Astrocyte (in vitro differentiated cells and primary cell): ENCODE results near the gene KRT84. TPM values are rescaled to one million over a fixed set of nuclear protein-coding genes. Genes with fewer than 3 reads are reported as not detected.

Experiments
- DNase-seq: peaks from one replicate; pipeline ENCODE4 v3.0.0-alpha.2; 2010; ENCODE audit warnings: low read depth
- FAIRE-seq: peaks from 2 replicates; lab custom pipeline; 2011; peaks lifted over from hg19 to GRCh38; lab: Jason Lieb, UNC
- H2AFZ ChIP-seq: 2 replicates; pipeline ENCODE4 v1.6.0; 2012; ENCODE audit warnings: low read depth, low read length, inconsistent platforms
- H3K27ac ChIP-seq: 2 replicates; pipeline ENCODE4 v1.5.1; 2011; ENCODE audit warnings: low read depth, low read length, inconsistent platforms
- H3K27me3 ChIP-seq: 2 replicates; pipeline ENCODE4 v1.6.0; 2011; ENCODE audit warnings: low read length, inconsistent platforms; ENCODE audit not compliant: insufficient read depth
- H3K36me3 ChIP-seq: 2 replicates; pipeline ENCODE4 v1.5.1; 2011; ENCODE audit warnings: low read length, inconsistent platforms; ENCODE audit not compliant: insufficient read depth
- H3K4me1 ChIP-seq: 2 replicates; pipeline ENCODE4 v1.5.1; 2011; ENCODE audit warnings: low read length, inconsistent platforms; ENCODE audit not compliant: insufficient read depth
- H3K4me2 ChIP-seq: 2 replicates; pipeline ENCODE4 v1.6.0; 2012; ENCODE audit warnings: low read length, inconsistent platforms
- H3K4me3 ChIP-seq: 2 replicates; pipeline ENCODE4 v1.5.1; 2011; ENCODE audit warnings: low read depth, mild to moderate bottlenecking, low read length, inconsistent platforms; ENCODE audit not compliant: insufficient read depth
- H3K79me2 ChIP-seq: 2 replicates; pipeline ENCODE4 v1.6.0; 2012; ENCODE audit warnings: mild to moderate bottlenecking, low read length, inconsistent platforms; ENCODE audit not compliant: insufficient read depth
- H3K9ac ChIP-seq: 2 replicates; pipeline ENCODE4 v1.6.0; 2012; ENCODE audit warnings: mild to moderate bottlenecking, low read length, inconsistent platforms
- H3K9me3 ChIP-seq: 2 replicates; pipeline ENCODE4 v1.5.1; 2012; ENCODE audit warnings: low read depth, mild to moderate bottlenecking, low read length, inconsistent platforms; ENCODE audit not compliant: insufficient read depth
- H4K20me1 ChIP-seq: 2 replicates; pipeline ENCODE4 v1.6.0; 2012; ENCODE audit warnings: low read length, inconsistent platforms; ENCODE audit not compliant: insufficient read depth
- H3K27ac Mint-ChIP-seq: one replicate; pipeline ENCODE4 v1.8.0; 2021; ENCODE audit warnings: mild to moderate bottlenecking, mixed read lengths; ENCODE audit not compliant: unreplicated experiment
- H3K27me3 Mint-ChIP-seq: one replicate; pipeline ENCODE4 v1.8.0; 2021; ENCODE audit warnings: low read depth, mixed read lengths; ENCODE audit not compliant: unreplicated experiment
- H3K36me3 Mint-ChIP-seq: one replicate; pipeline ENCODE4 v1.8.0; 2021; ENCODE audit warnings: low read depth, mixed read lengths; ENCODE audit not compliant: unreplicated experiment
- H3K4me1 Mint-ChIP-seq: one replicate; pipeline ENCODE4 v1.8.0; 2021; ENCODE audit warnings: low read depth, mixed read lengths; ENCODE audit not compliant: unreplicated experiment
- H3K4me3 Mint-ChIP-seq: one replicate; pipeline ENCODE4 v1.8.0; 2021; ENCODE audit warnings: mild to moderate bottlenecking, moderate library complexity, mixed read lengths; ENCODE audit not compliant: unreplicated experiment
- H3K9me3 Mint-ChIP-seq: one replicate; pipeline ENCODE4 v1.8.0; 2021; ENCODE audit warnings: mild to moderate bottlenecking, mixed read lengths; ENCODE audit not compliant: unreplicated experiment
- EZH2 ChIP-seq: IDR thresholded peaks from 2 replicates; pipeline ENCODE4 v1.6.1; 2012; ENCODE audit warnings: mild to moderate bottlenecking, low read length, inconsistent platforms; ENCODE audit not compliant: insufficient read depth
- total RNA-seq: library from RNA; stranded (reverse); gene quantifications from 2 replicates; pipeline ENCODE4 v1.2.1, GENCODE V29; 2021
- TF ChIP-seq, protein P1 (sequence below): IDR thresholded peaks from 2 replicates; pipeline ENCODE4 v1.5.1; 2011; ENCODE audit warnings: low read depth, mild to moderate bottlenecking, inconsistent platforms, low read length, moderate library complexity; ENCODE audit not compliant: insufficient read depth

The KRT84 gene
- total RNA-seq, 1 donor from 2014 or later, result not detected

GRCh38 chr12:52398176-52398575 is 12.7 kb upstream of the KRT84 start:
- H3K36me3 Mint-ChIP-seq, result no peaks in the 10 kb centered on the region
- DNase-seq (no peak), FAIRE-seq (no peak)
- Histone ChIP-seq H2AFZ (no peak overlapping the region), H3K9ac (no peak overlapping the region), H3K27me3 (peaks cover 17% of the 10 kb centered on the region), H3K4me3 (no peak overlapping the region), H3K36me3 (no peaks in the 10 kb centered on the region), H3K9me3 (no peaks in the 10 kb centered on the region), H3K27ac (no peak overlapping the region), H3K4me1 (no peaks in the 10 kb centered on the region), H4K20me1 (no peaks in the 10 kb centered on the region), H3K79me2 (no peaks in the 10 kb centered on the region), H3K4me2 (no peak overlapping the region)
- TF ChIP-seq, protein P1, sequence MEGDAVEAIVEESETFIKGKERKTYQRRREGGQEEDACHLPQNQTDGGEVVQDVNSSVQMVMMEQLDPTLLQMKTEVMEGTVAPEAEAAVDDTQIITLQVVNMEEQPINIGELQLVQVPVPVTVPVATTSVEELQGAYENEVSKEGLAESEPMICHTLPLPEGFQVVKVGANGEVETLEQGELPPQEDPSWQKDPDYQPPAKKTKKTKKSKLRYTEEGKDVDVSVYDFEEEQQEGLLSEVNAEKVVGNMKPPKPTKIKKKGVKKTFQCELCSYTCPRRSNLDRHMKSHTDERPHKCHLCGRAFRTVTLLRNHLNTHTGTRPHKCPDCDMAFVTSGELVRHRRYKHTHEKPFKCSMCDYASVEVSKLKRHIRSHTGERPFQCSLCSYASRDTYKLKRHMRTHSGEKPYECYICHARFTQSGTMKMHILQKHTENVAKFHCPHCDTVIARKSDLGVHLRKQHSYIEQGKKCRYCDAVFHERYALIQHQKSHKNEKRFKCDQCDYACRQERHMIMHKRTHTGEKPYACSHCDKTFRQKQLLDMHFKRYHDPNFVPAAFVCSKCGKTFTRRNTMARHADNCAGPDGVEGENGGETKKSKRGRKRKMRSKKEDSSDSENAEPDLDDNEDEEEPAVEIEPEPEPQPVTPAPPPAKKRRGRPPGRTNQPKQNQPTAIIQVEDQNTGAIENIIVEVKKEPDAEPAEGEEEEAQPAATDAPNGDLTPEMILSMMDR, result no peak
- no peak overlapping the region for H3K27ac Mint-ChIP-seq
- peaks cover 84% of the 10 kb centered on the region for H3K27me3 Mint-ChIP-seq
- no peaks in the 10 kb centered on the region for H3K9me3 Mint-ChIP-seq
- H3K4me3 Mint-ChIP-seq, result no peak overlapping the region
- H3K4me1 Mint-ChIP-seq, result no peaks in the 10 kb centered on the region

DNA sequence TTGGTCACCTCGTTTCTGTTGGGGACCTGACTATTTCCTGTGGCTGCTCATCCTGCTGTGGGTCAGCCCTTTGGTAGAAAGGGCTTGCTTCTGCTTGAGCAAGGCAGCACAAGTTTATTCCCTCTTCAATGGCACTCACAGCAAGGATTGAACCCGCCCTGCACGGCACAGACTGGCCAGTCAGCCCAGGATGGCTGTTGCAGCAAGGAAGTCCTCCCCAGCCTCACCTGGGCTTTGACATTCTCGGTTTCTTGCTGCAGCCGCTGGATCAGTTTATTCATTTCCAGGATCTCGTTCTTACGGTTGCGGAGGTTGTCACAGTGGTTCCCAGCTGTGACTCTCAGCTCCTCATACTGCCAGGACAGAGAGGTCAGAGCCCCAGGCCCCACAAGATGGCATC is 11.2 kb upstream of the KRT84 start:
- H3K9me3 Mint-ChIP-seq, result no peaks in the 10 kb centered on the region

DNA sequence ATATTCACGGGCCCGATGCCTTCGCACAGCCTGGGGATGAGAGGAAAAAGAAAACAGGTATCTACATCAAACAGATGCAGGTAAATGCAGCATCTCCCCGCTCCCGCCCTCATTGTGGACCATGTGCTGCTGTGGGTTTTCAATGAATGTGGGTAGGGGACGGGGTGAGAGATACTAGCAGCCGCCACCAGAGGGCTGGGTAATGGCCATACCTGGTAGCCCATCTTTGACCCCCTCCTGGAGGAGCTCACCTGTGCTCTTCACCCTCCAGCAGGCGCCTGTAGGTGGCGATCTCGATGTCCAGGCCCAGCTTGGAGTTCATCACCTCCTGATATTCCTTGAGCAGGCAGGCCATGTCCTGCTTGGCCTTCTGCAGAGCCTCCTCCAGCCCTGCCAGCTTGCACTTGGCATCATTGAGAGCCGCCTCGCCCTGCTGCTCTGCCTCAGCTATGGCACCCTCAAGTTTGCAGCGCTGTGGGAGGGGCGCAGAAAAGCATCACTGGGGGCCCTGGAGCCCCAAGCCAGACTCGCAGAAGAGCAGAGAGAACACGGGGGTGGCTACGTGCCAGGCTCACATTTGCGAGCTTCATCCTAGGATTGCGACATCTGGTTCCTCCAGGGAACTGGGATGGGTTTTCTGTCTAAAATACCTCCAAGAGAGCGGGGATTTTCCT is 10.4 kb upstream of the KRT84 start:
- H3K4me3 Mint-ChIP-seq, result no peak overlapping the region
- FAIRE-seq, result no peak

More for the DNA sequence above, 11.2 kb upstream of the KRT84 start:
- no peak overlapping the region for H2AFZ ChIP-seq
- H3K27me3 ChIP-seq, result peaks cover 17% of the 10 kb centered on the region
- no peaks in the 10 kb centered on the region for H3K9me3 ChIP-seq
- DNase-seq (no peak), FAIRE-seq (no peak)
- Mint-ChIP-seq H3K4me1 (peaks cover 2% of the 10 kb centered on the region), H3K4me3 (no peak overlapping the region), H3K27me3 (peaks cover 75% of the 10 kb centered on the region), H3K36me3 (no peaks in the 10 kb centered on the region), H3K27ac (no peak overlapping the region)
- H3K4me2 ChIP-seq, result no peak overlapping the region
- no peak overlapping the region for H3K27ac ChIP-seq
- no peaks in the 10 kb centered on the region for H4K20me1 ChIP-seq
- H3K79me2 ChIP-seq, result no peaks in the 10 kb centered on the region
- no peak overlapping the region for H3K9ac ChIP-seq
- H3K36me3 ChIP-seq, result no peaks in the 10 kb centered on the region
- no peak overlapping the region for H3K4me3 ChIP-seq
- TF ChIP-seq EZH2, result no peak
- TF ChIP-seq, protein P1, result no peak
- no peaks in the 10 kb centered on the region for H3K4me1 ChIP-seq

More for the DNA sequence above, 10.4 kb upstream of the KRT84 start:
- Histone ChIP-seq H4K20me1 (no peaks in the 10 kb centered on the region), H3K9ac (no peak overlapping the region), H3K36me3 (no peaks in the 10 kb centered on the region), H3K27ac (no peak overlapping the region), H2AFZ (no peak overlapping the region), H3K27me3 (peaks cover 17% of the 10 kb centered on the region), H3K4me1 (no peaks in the 10 kb centered on the region), H3K9me3 (no peaks in the 10 kb centered on the region), H3K4me2 (no peak overlapping the region), H3K4me3 (no peak overlapping the region), H3K79me2 (no peaks in the 10 kb centered on the region)
- no peak for DNase-seq
- Mint-ChIP-seq H3K27ac (no peak overlapping the region), H3K36me3 (no peaks in the 10 kb centered on the region), H3K27me3 (peaks cover 71% of the 10 kb centered on the region), H3K9me3 (no peaks in the 10 kb centered on the region), H3K4me1 (peaks cover 2% of the 10 kb centered on the region)
- no peak for TF ChIP-seq EZH2
